SK-N-SH treated with all-trans-retinoic acid at 6 μM for 48 hours (cell line): ENCODE measurements around the gene MGARP.
A peak's percentile ranks its signal among the peaks of the same experiment; 100 is the strongest.

Source experiments
- ATAC-seq: fragments of 200-7000 bp; cut with Tn5 transposase; 3 replicates; pipeline ENCODE4 v1.9.1; 2020; ENCODE audit warnings: mild to moderate bottlenecking, moderate library complexity
- CREB5 ChIP-seq: fragments of 250-450 bp; sonication (Bioruptor Pico); IDR thresholded peaks from 2 replicates; pipeline ENCODE4 v1.5.1; 2020; ENCODE audit warnings: low read depth, mild to moderate bottlenecking, moderate library complexity
- CSDC2 ChIP-seq: fragments of 250-450 bp; sonication (Bioruptor Pico); IDR thresholded peaks from 2 replicates; pipeline ENCODE4 v1.5.0; 2020; ENCODE audit warnings: mild to moderate bottlenecking, moderate library complexity
- CSRNP3 ChIP-seq: fragments of 250-450 bp; sonication (Bioruptor Pico); IDR thresholded peaks from 2 replicates; pipeline ENCODE4 v1.5.1; 2021; ENCODE audit warnings: mild to moderate bottlenecking, moderate library complexity
- ESRRG ChIP-seq: fragments of 250-450 bp; sonication (Bioruptor Pico); IDR thresholded peaks from 2 replicates; pipeline ENCODE4 v1.6.1; 2021; ENCODE audit warnings: mild to moderate bottlenecking
- GLIS3 ChIP-seq: fragments of 250-450 bp; sonication (Bioruptor Pico); IDR thresholded peaks from 2 replicates; pipeline ENCODE4 v1.5.0; 2020; ENCODE audit warnings: mild to moderate bottlenecking, moderate library complexity
- ISL1 ChIP-seq: fragments of 250-450 bp; sonication (Bioruptor Pico); IDR thresholded peaks from 2 replicates; pipeline ENCODE4 v2.1.2; 2022; ENCODE audit warnings: mild to moderate bottlenecking, moderate library complexity
- OSR1 ChIP-seq: fragments of 250-450 bp; sonication (Bioruptor Pico); IDR thresholded peaks from 2 replicates; pipeline ENCODE4 v1.8.0; 2022; ENCODE audit warnings: moderate library complexity, mild to moderate bottlenecking, inconsistent platforms
- PATZ1 ChIP-seq: fragments of 250-450 bp; sonication (Bioruptor Pico); IDR thresholded peaks from 2 replicates; pipeline ENCODE4 v1.8.0; 2020; ENCODE audit warnings: mild to moderate bottlenecking, moderate library complexity, borderline replicate concordance
- POU6F1 ChIP-seq: fragments of 250-450 bp; sonication (Bioruptor Pico); IDR thresholded peaks from 2 replicates; pipeline ENCODE4 v1.8.0; 2021; ENCODE audit warnings: low read depth, mild to moderate bottlenecking, moderate library complexity, borderline replicate concordance
- PPARA ChIP-seq: fragments of 250-450 bp; sonication (Bioruptor Pico); IDR thresholded peaks from 2 replicates; pipeline ENCODE4 v1.5.0; 2020; ENCODE audit warnings: mild to moderate bottlenecking, borderline replicate concordance
- RARB ChIP-seq: fragments of 250-450 bp; sonication (Bioruptor Pico); IDR thresholded peaks from 2 replicates; pipeline ENCODE4 v1.8.0; 2021; ENCODE audit warnings: mild to moderate bottlenecking, moderate library complexity
- SNAI2 ChIP-seq: fragments of 250-450 bp; sonication (Bioruptor Pico); IDR thresholded peaks from 2 replicates; pipeline ENCODE4 v1.5.0; 2020; ENCODE audit warnings: mild to moderate bottlenecking, moderate library complexity
- TCF4 ChIP-seq: fragments of 250-450 bp; sonication (Bioruptor Pico); IDR thresholded peaks from 2 replicates; pipeline ENCODE4 v1.8.0; 2021; ENCODE audit warnings: mild to moderate bottlenecking, moderate library complexity, borderline replicate concordance
- TOX ChIP-seq: fragments of 250-450 bp; sonication (Bioruptor Pico); IDR thresholded peaks from 2 replicates; pipeline ENCODE4 v1.8.0; 2021; ENCODE audit warnings: mild to moderate bottlenecking, moderate library complexity, borderline replicate concordance
- ZC3H10 ChIP-seq: fragments of 250-450 bp; sonication (Bioruptor Pico); IDR thresholded peaks from 2 replicates; pipeline ENCODE4 v1.5.1; 2021; ENCODE audit warnings: mild to moderate bottlenecking, moderate library complexity
- ZFP3 ChIP-seq: fragments of 250-450 bp; sonication (Bioruptor Pico); IDR thresholded peaks from 2 replicates; pipeline ENCODE4 v1.5.0; 2020; ENCODE audit warnings: mild to moderate bottlenecking, moderate library complexity
- ZFP30 ChIP-seq: fragments of 450-650 bp; formaldehyde crosslinking; IDR thresholded peaks from 2 replicates; pipeline ENCODE4 v1.5.0; 2022; ENCODE audit warnings: mild to moderate bottlenecking, moderate library complexity
- ZNF565 ChIP-seq: fragments of 450-650 bp; formaldehyde crosslinking; conservative IDR thresholded peaks from 2 replicates; pipeline ENCODE4 v1.5.0; 2020; ENCODE audit warnings: low read depth, mild to moderate bottlenecking, moderate library complexity
- ZNF70 ChIP-seq: fragments of 450-650 bp; formaldehyde crosslinking; IDR thresholded peaks from 2 replicates; pipeline ENCODE4 v1.5.0; 2020; ENCODE audit warnings: mild to moderate bottlenecking, moderate library complexity
- ZNF8 ChIP-seq: fragments of 450-650 bp; formaldehyde crosslinking; IDR thresholded peaks from 2 replicates; pipeline ENCODE4 v1.5.0; 2020; ENCODE audit warnings: mild to moderate bottlenecking, moderate library complexity

MGARP gene

GRCh38 chr4:139279760-139280620, at the start of gene MGARP:
TSS of gene MGARP (minus strand) at chr4:139280225. CDS start at chr4:139280158, 67 bp downstream.
- ATAC-seq: peak; percentile 75

GRCh38 chr4:139329665-139330200, 49.7 kb upstream of the MGARP start:
- ATAC-seq: 0 out of 3 replicates have a peak, but pooled peaks have one; percentile 25
- TF ChIP-seq RARB (no peak), ZC3H10 (no peak), ESRRG (CRISPR knock-in tag) (no peak), TCF4 (CRISPR knock-in tag) (no peak), ZFP3 (CRISPR knock-in tag) (no peak), POU6F1 (no peak), PPARA (no peak), CSDC2 (CRISPR knock-in tag) (no peak), PATZ1 (no peak), ZNF8 (CRISPR knock-in tag) (no peak), ZNF70 (CRISPR knock-in tag) (no peak), ZNF565 (CRISPR knock-in tag) (no peak), CSRNP3 (CRISPR knock-in tag) (no peak), TOX (CRISPR knock-in tag) (no peak)

More at GRCh38 chr4:139279760-139280620, at the start of gene MGARP:
- TF ChIP-seq PATZ1: no peak
- no peak for TF ChIP-seq ISL1 (CRISPR knock-in tag)
- no peak for TF ChIP-seq ZFP3 (CRISPR knock-in tag)
- TF ChIP-seq TCF4 (CRISPR knock-in tag): no peak
- no peak for TF ChIP-seq CREB5
- TF ChIP-seq ZNF70 (CRISPR knock-in tag): no peak
- TF ChIP-seq PPARA: no peak
- no peak for TF ChIP-seq GLIS3 (CRISPR knock-in tag)
- no peak for TF ChIP-seq ESRRG (CRISPR knock-in tag)
- TF ChIP-seq CSRNP3 (CRISPR knock-in tag): no peak
- no peak for TF ChIP-seq SNAI2 (CRISPR knock-in tag)
- no peak for TF ChIP-seq ZFP30
- TF ChIP-seq CSDC2 (CRISPR knock-in tag): no peak
- no peak for TF ChIP-seq OSR1 (CRISPR knock-in tag)
- TF ChIP-seq, all 23 proteins: peak for 0
